Left forelimb (tissue), 1 donor: ENCODE data around the gene ERVK3-1.
"Not testable (repeated sequence)": the region's sequence is repeated elsewhere in the genome, so short reads cannot be mapped to it uniquely, and the experiment has no call there.

ENCODE experiments used
- DNase-seq: peaks from one replicate; pipeline ENCODE4 v3.0.0-alpha.2; 2018; ENCODE audit warnings: low spot score

ERVK3-1 gene

GRCh38 chr19:58346961-58347929 lies 42.1 kb downstream of the ERVK3-1 start:
- DNase-seq, result peak; percentile 72

GRCh38 chr19:58348080-58348479 lies 42.9 kb downstream of the ERVK3-1 start:
- DNase-seq, result not testable (repeated sequence)

- no peak for DNase-seq
Observed at GRCh38 chr19:58349590-58349989, 44.4 kb downstream of the ERVK3-1 start.

- peak; percentile 62 for DNase-seq
Observed at GRCh38 chr19:58350001-58350861, 45.1 kb downstream of the ERVK3-1 start.

GRCh38 chr19:58350871-58351557 lies 45.8 kb downstream of the ERVK3-1 start:
- no peak for DNase-seq

GRCh38 chr19:58351558-58351878 lies 46.3 kb downstream of the ERVK3-1 start:
- DNase-seq, result no peak

- DNase-seq, result peak; percentile 50
Observed at GRCh38 chr19:58351990-58352755, 47.0 kb downstream of the ERVK3-1 start.

- peak; percentile 59 for DNase-seq
Observed at GRCh38 chr19:58352760-58353671, 47.8 kb downstream of the ERVK3-1 start, which contains the start of gene A1BG. Gene A1BG, minus strand, starts transcription at chr19:58353492. Its CDS starts 55 bp downstream, at chr19:58353437.

GRCh38 chr19:58353717-58354477 lies 48.7 kb downstream of the ERVK3-1 start:
- no peak for DNase-seq

GRCh38 chr19:58354478-58355030 lies 49.4 kb downstream of the ERVK3-1 start:
- DNase-seq, result no peak

- peak; percentile 48 for DNase-seq
Observed at GRCh38 chr19:58355215-58355796, 50.1 kb downstream of the ERVK3-1 start.

GRCh38 chr19:58355908-58356765 lies 51.0 kb downstream of the ERVK3-1 start:
- DNase-seq, result peak; percentile 72

- peak; percentile 71 for DNase-seq
Observed at GRCh38 chr19:58356766-58357480, 51.7 kb downstream of the ERVK3-1 start.

- peak; percentile 34 for DNase-seq
Observed at GRCh38 chr19:58357481-58358145, 52.4 kb downstream of the ERVK3-1 start.

- no peak for DNase-seq
Observed at GRCh38 chr19:58361900-58362271, 56.7 kb downstream of the ERVK3-1 start.

- peak; percentile 98 for DNase-seq
Observed at GRCh38 chr19:58362272-58362994, 57.3 kb downstream of the ERVK3-1 start, which contains the start of gene ZNF497. Gene ZNF497, minus strand, starts transcription at chr19:58362751. Its CDS starts 5,116 bp downstream, at chr19:58357635.
